SK-N-SH (cell line): ENCODE measurements around the gene RAB34. TPM values are rescaled to one million over a fixed set of nuclear protein-coding genes. Genes with fewer than 3 reads are reported as not detected.

Source experiments
- CTCF ChIA-PET: fragments of 300-600, 350-600 bp; formaldehyde crosslinking; extraction: SDS; loops from one replicate; lab custom pipeline; 2021; lab: Yijun Ruan, JAX
- POLR2A ChIA-PET: fragments of 350-600 bp; sonication (Branson Sonifier 250); formaldehyde crosslinking; extraction: SDS; loops from one replicate; lab custom pipeline; 2020; ENCODE audit warnings: antibody characterized with exemption, inconsistent platforms; lab: Yijun Ruan, JAX
- DNase-seq: peaks from one replicate; pipeline ENCODE4 v3.0.0; 2012
- H2AFZ ChIP-seq: fragments of 200-600 bp; sonication (generic); 2 replicates; pipeline ENCODE4 v1.8.1; 2016; ENCODE audit warnings: antibody characterized with exemption, mild to moderate bottlenecking, low read depth
- H3F3A ChIP-seq: fragments of 200-600 bp; sonication (generic); replicated peaks from 2 replicates; pipeline ENCODE3; 2016; ENCODE audit warnings: antibody characterized with exemption, mild to moderate bottlenecking; ENCODE audit not compliant: insufficient read depth
- H3K27ac ChIP-seq, 2 experiments: fragments of 200-500 bp in 1 of 2; fragments of 200-600 bp in 1 of 2; sonication (Bioruptor generic) in 1 of 2; sonication (generic), shearing (Covaris generic) in 1 of 2; 2 replicates each; pipeline versions ENCODE4 v1.5.1 to v1.6.1; 2014 to 2016; ENCODE audit warnings: low read depth in 2 of 2, inconsistent platforms in 1 of 2, low read length in 1 of 2, mild to moderate bottlenecking in 1 of 2, mixed read lengths in 1 of 2
- H3K27me3 ChIP-seq: fragments of 200-600 bp; sonication (generic), shearing (Covaris generic); 2 replicates; pipeline ENCODE4 v1.6.1; 2016; ENCODE audit warnings: mixed run types; ENCODE audit not compliant: insufficient read depth
- H3K36me3 ChIP-seq, 2 experiments: fragments of 200-500 bp in 1 of 2; fragments of 200-600 bp in 1 of 2; sonication (Bioruptor generic) in 1 of 2; sonication (generic) in 1 of 2; replicated peaks in 1 of 2; 2 replicates each; pipeline versions ENCODE3 to v1.5.1; 2014 to 2016; ENCODE audit warnings: low read length in 1 of 2, mild to moderate bottlenecking in 1 of 2; ENCODE audit not compliant: insufficient read depth in 2 of 2, control insufficient read depth in 1 of 2
- H3K4me1 ChIP-seq, 2 experiments: fragments of 200-500 bp in 1 of 2; fragments of 200-600 bp in 1 of 2; sonication (Bioruptor generic) in 1 of 2; sonication (generic), shearing (Covaris generic) in 1 of 2; 2 replicates each; pipeline versions ENCODE4 v1.5.1 to v1.6.1; 2014 to 2016; ENCODE audit warnings: low read depth in 1 of 2, low read length in 1 of 2, mixed run types in 1 of 2; ENCODE audit not compliant: insufficient read depth in 2 of 2, control insufficient read depth in 1 of 2
- H3K4me2 ChIP-seq: fragments of 200-600 bp; sonication (generic), shearing (Covaris generic); 2 replicates; pipeline ENCODE4 v1.6.1; 2017; ENCODE audit warnings: mixed run types
- H3K4me3 ChIP-seq, 2 experiments: fragments of 200-500 bp in 1 of 2; fragments of 200-600 bp in 1 of 2; sonication (Bioruptor generic) in 1 of 2; sonication (generic), shearing (Covaris generic) in 1 of 2; 2 replicates each; pipeline versions ENCODE4 v1.5.1 to v1.8.1; 2014 to 2016; ENCODE audit warnings: low read depth in 2 of 2, inconsistent platforms in 1 of 2, low read length in 1 of 2, mild to moderate bottlenecking in 1 of 2, mixed read lengths in 1 of 2, moderate library complexity in 1 of 2
- H3K79me2 ChIP-seq: fragments of 200-600 bp; sonication (generic); 2 replicates; pipeline ENCODE4 v1.8.1; 2017; ENCODE audit warnings: mild to moderate bottlenecking; ENCODE audit not compliant: insufficient read depth
- H3K9ac ChIP-seq: fragments of 200-600 bp; sonication (generic); 2 replicates; pipeline ENCODE4 v1.6.1; 2017; ENCODE audit warnings: mixed run types
- H3K9me2 ChIP-seq: fragments of 200-600 bp; sonication (generic); 2 replicates; pipeline ENCODE4 v1.6.1; 2017; ENCODE audit warnings: mixed run types
- H3K9me3 ChIP-seq: fragments of 200-600 bp; sonication (generic); 2 replicates; pipeline ENCODE4 v1.6.1; 2017; ENCODE audit warnings: mixed run types, mild to moderate bottlenecking, moderate library complexity
- H4K20me1 ChIP-seq: fragments of 200-600 bp; sonication (generic); 2 replicates; pipeline ENCODE4 v1.6.1; 2017; ENCODE audit warnings: mild to moderate bottlenecking, mixed run types; ENCODE audit not compliant: insufficient read depth
- CHD2 ChIP-seq: fragments of 150-350 bp; IDR thresholded peaks from 2 replicates; pipeline ENCODE4 v1.6.1; 2018; ENCODE audit warnings: low read length; ENCODE audit not compliant: partially characterized antibody
- EP300 ChIP-seq, 2 experiments: IDR thresholded peaks; 2 replicates each; pipeline versions ENCODE4 v1.4.0 to v1.6.1; 2012; ENCODE audit warnings: borderline replicate concordance in 1 of 2, low read depth in 1 of 2, low read length in 1 of 2
- EZH2phosphoT487 ChIP-seq: fragments of 200-600 bp; sonication (generic); IDR thresholded peaks from 2 replicates; pipeline ENCODE4 v1.6.1; 2017; ENCODE audit warnings: low read depth, mixed run types, mild to moderate bottlenecking, antibody characterized with exemption, moderate library complexity, borderline replicate concordance
- FOSL2 ChIP-seq: IDR thresholded peaks from 2 replicates; pipeline ENCODE4 v1.4.0; 2012; ENCODE audit warnings: low read depth, mild to moderate bottlenecking, moderate library complexity, borderline replicate concordance
- JUND ChIP-seq: IDR thresholded peaks from 2 replicates; pipeline ENCODE4 v1.4.0; 2012
- MXI1 ChIP-seq: IDR thresholded peaks from 2 replicates; pipeline ENCODE4 v1.6.1; 2012; ENCODE audit warnings: mild to moderate bottlenecking, low read depth, low read length, improper control_type of control experiment
- NFIC ChIP-seq: IDR thresholded peaks from 2 replicates; pipeline ENCODE4 v1.4.0; 2012; ENCODE audit warnings: borderline replicate concordance
- NRF1 ChIP-seq: IDR thresholded peaks from 2 replicates; pipeline ENCODE4 v1.6.1; 2012; ENCODE audit warnings: low read depth, mild to moderate bottlenecking, low read length
- RCOR1 ChIP-seq: fragments of 150-350 bp; IDR thresholded peaks from 2 replicates; pipeline ENCODE4 v1.6.1; 2017; ENCODE audit warnings: antibody characterized with exemption, low read length
- TAF1 ChIP-seq: IDR thresholded peaks from 2 replicates; pipeline ENCODE4 v1.6.1; 2012; ENCODE audit warnings: low read depth, mild to moderate bottlenecking, low read length, moderate library complexity, borderline replicate concordance
- TEAD4 ChIP-seq: IDR thresholded peaks from 2 replicates; pipeline ENCODE4 v1.4.0; 2012; ENCODE audit warnings: mild to moderate bottlenecking, borderline replicate concordance; ENCODE audit not compliant: insufficient read depth
- YY1 ChIP-seq: IDR thresholded peaks from 2 replicates; pipeline ENCODE4 v1.4.0; 2012; ENCODE audit warnings: low read depth, mild to moderate bottlenecking
- WGBS: methylation state at CpG from one replicate; pipeline ENCODE4 v1.1.6; 2017; ENCODE audit warnings: low lambda C conversion rate; 5-methylcytosine and 5-hydroxymethylcytosine counted together
- polyA plus RNA-seq, 3 experiments: library from polyadenylated mRNA; depleted of rRNA; stranded (reverse); fragments of >200 nt; gene quantifications; 2 replicates each; pipeline ENCODE4 v1.2.3, GENCODE V29; 2012
- TF ChIP-seq, protein P1 (sequence below): fragments of 200-600 bp; sonication (generic); IDR thresholded peaks from 2 replicates; pipeline ENCODE4 v1.6.1; 2017; ENCODE audit warnings: antibody characterized with exemption, mild to moderate bottlenecking, moderate library complexity
- TF ChIP-seq, protein P2 (sequence below): IDR thresholded peaks from 2 replicates; pipeline ENCODE4; 2012
- TF ChIP-seq, protein P3 (sequence below): fragments of 150-350 bp; IDR thresholded peaks from 2 replicates; pipeline ENCODE4 v1.6.1; 2016; ENCODE audit warnings: mild to moderate bottlenecking, low read depth, low read length

The RAB34 gene
- polyA plus RNA-seq, 1 of the 3 experiments (the other 2 are of a cell fraction), result 0.18 TPM

- H3K36me3 ChIP-seq, result peaks cover 27 to 34% of the 10 kb centered on the region in 2 experiments
- TF ChIP-seq CHD2, result no peak
- TF ChIP-seq MXI1, result no peak
- no peak for TF ChIP-seq TEAD4
- H3K27ac ChIP-seq, result no peak overlapping the region
- H3K4me2 ChIP-seq, result no peak overlapping the region
- H3K4me1 ChIP-seq, result peaks cover 2 to 10% of the 10 kb centered on the region in 2 experiments; a peak in 3 of 4 replicates
- peaks cover 13% of the 10 kb centered on the region; the same call in 1 of the 2 replicates for H3K79me2 ChIP-seq
- WGBS, result 93% methylated on average over 7 of the region's 7 CpGs
- no peaks in the 10 kb centered on the region for H3K27me3 ChIP-seq
- DNase-seq, result no peak
- POLR2A ChIA-PET, result no interaction called here
- H3K9me2 ChIP-seq, result no peaks in the 10 kb centered on the region
- H4K20me1 ChIP-seq, result peaks cover 17% of the 10 kb centered on the region
- H2AFZ ChIP-seq, result no peak overlapping the region
- no peak overlapping the region for H3K9ac ChIP-seq
- H3F3A ChIP-seq, result peaks cover 35% of the 10 kb centered on the region
- CTCF ChIA-PET, result interaction anchor here (20.4 kb wide), 1 partner anchor 31 kb away, joined by 612 read pairs; the partner anchor contains the start of genes NEK8, RPL23A and TLCD1
- H3K9me3 ChIP-seq, result no peaks in the 10 kb centered on the region
- H3K4me3 ChIP-seq, result no peak overlapping the region
Measured at GRCh38 chr17:28755486-28755885, 37.8 kb upstream of the RAB34 start.

DNA sequence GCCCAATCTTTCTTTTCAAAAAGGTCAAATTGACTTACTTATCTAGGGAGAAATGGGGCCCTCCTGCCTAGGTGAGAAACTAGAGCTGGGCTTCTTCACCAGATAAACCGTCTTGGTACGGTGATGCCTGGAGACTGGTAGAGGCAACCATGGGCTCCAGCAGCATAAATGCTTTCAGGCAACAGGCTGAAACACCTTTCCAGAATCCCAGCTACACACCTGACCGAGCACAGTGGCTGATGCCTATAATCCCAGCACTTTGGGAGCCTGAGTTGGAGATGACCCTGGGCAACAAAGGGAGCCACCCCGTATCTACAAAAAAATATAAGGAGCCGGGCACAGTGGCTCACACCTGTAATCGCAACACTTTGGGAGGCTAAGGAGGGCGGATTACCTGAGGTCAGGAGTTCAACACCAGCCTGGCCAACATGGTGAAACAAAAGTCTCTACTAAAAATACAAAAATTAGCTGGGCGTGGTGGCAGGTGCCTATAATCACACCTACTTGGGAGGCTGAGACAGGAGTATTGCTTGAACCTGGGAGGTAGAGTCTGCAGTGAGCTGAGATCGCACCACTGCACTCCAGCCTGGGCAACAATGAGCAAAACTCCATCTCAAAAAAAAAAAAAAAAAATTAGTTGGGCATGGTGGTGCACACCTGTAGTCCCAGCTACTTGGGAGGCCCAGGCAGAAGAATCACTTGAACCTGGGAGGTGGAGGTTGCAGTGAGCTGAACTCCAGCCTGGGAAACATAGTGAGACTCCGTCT is 34.1 kb upstream of the RAB34 start:
- Histone ChIP-seq H3K27ac (no peak overlapping the region), H4K20me1 (peaks cover 48% of the 10 kb centered on the region), H3K4me1 (peaks cover 9 to 18% of the 10 kb centered on the region in 2 experiments; a peak in 3 of 4 replicates), H2AFZ (no peak overlapping the region), H3K79me2 (peaks cover 31% of the 10 kb centered on the region; the same call in 1 of the 2 replicates), H3K9ac (no peak overlapping the region), H3K27me3 (no peaks in the 10 kb centered on the region), H3K4me3 (no peak overlapping the region), H3K9me3 (no peaks in the 10 kb centered on the region), H3F3A (peaks cover 34% of the 10 kb centered on the region), H3K9me2 (no peaks in the 10 kb centered on the region), H3K4me2 (no peak overlapping the region), H3K36me3 (peaks cover 38 to 39% of the 10 kb centered on the region in 2 experiments)
- ChIA-PET POLR2A (interaction anchor here (0.6 to 2.2 kb wide), 2 partner anchors 25 to 145 kb away, joined by 5 to 11 read pairs; partner anchors contain the start of gene TLCD1), CTCF (interaction anchor here (0.6 to 20.4 kb wide), 11 partner anchors 11 to 201 kb away, joined by 3 to 612 read pairs (median 5); partner anchors contain the start of genes FLOT2, NEK8, RPL23A and TLCD1)
- TF ChIP-seq, protein P1, sequence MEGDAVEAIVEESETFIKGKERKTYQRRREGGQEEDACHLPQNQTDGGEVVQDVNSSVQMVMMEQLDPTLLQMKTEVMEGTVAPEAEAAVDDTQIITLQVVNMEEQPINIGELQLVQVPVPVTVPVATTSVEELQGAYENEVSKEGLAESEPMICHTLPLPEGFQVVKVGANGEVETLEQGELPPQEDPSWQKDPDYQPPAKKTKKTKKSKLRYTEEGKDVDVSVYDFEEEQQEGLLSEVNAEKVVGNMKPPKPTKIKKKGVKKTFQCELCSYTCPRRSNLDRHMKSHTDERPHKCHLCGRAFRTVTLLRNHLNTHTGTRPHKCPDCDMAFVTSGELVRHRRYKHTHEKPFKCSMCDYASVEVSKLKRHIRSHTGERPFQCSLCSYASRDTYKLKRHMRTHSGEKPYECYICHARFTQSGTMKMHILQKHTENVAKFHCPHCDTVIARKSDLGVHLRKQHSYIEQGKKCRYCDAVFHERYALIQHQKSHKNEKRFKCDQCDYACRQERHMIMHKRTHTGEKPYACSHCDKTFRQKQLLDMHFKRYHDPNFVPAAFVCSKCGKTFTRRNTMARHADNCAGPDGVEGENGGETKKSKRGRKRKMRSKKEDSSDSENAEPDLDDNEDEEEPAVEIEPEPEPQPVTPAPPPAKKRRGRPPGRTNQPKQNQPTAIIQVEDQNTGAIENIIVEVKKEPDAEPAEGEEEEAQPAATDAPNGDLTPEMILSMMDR, result no peak
- TF ChIP-seq NRF1, result no peak
- TF ChIP-seq TAF1, result no peak
- TF ChIP-seq, protein P2, sequence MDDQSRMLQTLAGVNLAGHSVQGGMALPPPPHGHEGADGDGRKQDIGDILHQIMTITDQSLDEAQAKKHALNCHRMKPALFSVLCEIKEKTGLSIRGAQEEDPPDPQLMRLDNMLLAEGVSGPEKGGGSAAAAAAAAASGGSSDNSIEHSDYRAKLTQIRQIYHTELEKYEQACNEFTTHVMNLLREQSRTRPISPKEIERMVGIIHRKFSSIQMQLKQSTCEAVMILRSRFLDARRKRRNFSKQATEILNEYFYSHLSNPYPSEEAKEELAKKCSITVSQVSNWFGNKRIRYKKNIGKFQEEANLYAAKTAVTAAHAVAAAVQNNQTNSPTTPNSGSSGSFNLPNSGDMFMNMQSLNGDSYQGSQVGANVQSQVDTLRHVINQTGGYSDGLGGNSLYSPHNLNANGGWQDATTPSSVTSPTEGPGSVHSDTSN, result no peak
- TF ChIP-seq EP300 (IDR thresholded peaks at IDR 0.05; ENCODE audit: borderline replicate concordance in 1 of 2, low read depth in 1 of 2, low read length in 1 of 2), result no peak
- no peak for TF ChIP-seq EZH2phosphoT487
- no peak for TF ChIP-seq RCOR1
- TF ChIP-seq CHD2, result no peak
- TF ChIP-seq, protein P3, sequence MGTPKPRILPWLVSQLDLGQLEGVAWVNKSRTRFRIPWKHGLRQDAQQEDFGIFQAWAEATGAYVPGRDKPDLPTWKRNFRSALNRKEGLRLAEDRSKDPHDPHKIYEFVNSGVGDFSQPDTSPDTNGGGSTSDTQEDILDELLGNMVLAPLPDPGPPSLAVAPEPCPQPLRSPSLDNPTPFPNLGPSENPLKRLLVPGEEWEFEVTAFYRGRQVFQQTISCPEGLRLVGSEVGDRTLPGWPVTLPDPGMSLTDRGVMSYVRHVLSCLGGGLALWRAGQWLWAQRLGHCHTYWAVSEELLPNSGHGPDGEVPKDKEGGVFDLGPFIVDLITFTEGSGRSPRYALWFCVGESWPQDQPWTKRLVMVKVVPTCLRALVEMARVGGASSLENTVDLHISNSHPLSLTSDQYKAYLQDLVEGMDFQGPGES, result no peak
- no peak for TF ChIP-seq YY1
- TF ChIP-seq JUND, result no peak
- no peak for TF ChIP-seq TEAD4
- no peak for TF ChIP-seq FOSL2
- no peak for TF ChIP-seq NFIC
- WGBS, result 94% methylated on average over 9 of the region's 10 CpGs
- DNase-seq, result no peak
